GM18861 (cell line): ENCODE results near the gene RPUSD1.
"Not testable (repeated sequence)": the region's sequence is repeated elsewhere in the genome, so short reads cannot be mapped to it uniquely, and the experiment has no call there.

ENCODE experiments used
- ATAC-seq: cut with Tn5 transposase; IDR thresholded peaks from one replicate; pipeline ENCODE4 v1.9.1; 2021; ENCODE audit not compliant: unreplicated experiment

The RPUSD1 gene, protein sequence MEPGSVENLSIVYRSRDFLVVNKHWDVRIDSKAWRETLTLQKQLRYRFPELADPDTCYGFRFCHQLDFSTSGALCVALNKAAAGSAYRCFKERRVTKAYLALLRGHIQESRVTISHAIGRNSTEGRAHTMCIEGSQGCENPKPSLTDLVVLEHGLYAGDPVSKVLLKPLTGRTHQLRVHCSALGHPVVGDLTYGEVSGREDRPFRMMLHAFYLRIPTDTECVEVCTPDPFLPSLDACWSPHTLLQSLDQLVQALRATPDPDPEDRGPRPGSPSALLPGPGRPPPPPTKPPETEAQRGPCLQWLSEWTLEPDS

GRCh38 chr16:787978-788398 is at the start of gene RPUSD1:
Gene RPUSD1, minus strand, starts transcription at chr16:788381. Its CDS starts 644 bp downstream, at chr16:787737.
- ATAC-seq, result no peak

DNA sequence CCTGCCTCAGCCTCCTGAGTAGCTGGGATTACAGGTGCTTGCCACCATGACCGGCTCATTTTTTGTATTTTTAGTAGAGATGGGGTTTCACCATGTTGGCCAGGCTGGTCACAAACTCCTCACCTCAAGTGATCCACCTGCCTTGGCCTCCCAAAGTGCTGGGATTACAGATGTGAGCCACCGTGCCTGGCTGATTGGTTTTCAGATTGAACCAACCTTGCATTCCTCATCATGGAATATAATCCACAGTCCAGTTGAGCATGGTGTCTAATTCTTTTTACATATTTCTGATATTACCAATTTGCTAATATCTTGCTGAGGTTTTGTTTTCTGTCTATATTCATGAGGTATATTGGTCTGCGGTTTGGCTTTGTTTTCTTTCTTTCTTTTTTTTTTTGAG is 48.6 kb upstream of the RPUSD1 start:
- not testable (repeated sequence) for ATAC-seq

- no peak for ATAC-seq
Observed at GRCh38 chr16:836221-836620, 48.0 kb upstream of the RPUSD1 start.

GRCh38 chr16:835373-835772 is 47.2 kb upstream of the RPUSD1 start:
- ATAC-seq, result no peak

DNA sequence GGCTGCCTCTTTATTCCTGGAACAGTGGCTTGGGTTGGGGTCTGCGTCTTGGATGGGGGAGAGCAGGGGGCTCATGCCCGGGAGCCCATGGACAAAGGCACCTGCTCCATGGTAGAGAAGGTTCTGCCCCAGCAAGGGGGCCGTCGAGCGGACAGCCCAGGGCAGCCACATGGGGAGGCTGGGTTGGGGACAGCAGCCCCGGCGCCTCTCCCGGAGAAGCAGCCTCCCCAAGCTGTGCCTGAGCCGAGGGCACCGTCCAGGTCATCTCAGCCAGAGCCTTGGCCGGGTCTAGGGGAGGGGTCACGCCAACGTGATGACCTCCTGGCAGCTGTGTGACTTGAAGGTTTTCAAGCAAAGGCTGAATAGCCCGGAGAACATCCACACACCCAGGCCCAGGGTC is 45.2 kb upstream of the RPUSD1 start:
- ATAC-seq, result no peak

DNA sequence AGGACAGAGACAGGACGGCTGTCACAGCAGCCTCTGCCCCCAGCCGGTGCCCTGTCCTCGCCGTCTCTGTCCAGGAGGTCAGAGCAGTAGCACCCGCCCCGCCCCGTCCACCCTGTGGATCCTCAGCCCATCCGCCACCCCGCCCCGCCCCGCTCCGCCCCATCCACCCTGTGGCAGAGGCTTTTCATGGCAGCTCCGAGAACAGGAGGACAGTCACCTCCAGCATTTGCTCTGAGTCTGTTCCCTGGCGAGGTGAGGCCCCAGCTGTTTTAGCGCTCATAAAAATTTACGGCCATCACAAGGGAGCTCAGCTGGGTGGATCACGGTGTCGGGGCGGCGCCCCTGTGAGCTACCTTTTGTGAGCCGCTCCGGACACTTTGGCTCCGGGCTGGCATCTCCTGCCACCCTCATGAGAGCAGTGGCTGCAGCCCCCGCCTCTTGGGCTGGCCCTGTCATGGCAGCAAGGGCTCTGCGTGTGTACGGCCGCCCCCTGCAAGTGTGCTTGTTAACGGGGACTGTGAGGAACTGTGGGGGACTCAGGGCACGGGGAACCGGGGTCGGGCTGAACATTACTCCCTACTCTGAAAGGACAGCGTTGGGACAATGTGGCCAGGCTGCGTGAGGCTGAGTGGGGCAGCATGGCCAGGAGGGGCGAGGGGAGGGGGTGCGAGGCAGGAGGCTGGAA is 44.6 kb upstream of the RPUSD1 start:
- no peak for ATAC-seq

- no peak for ATAC-seq
Observed at GRCh38 chr16:831571-832413, 43.6 kb upstream of the RPUSD1 start.

GRCh38 chr16:830871-831570 is 42.8 kb upstream of the RPUSD1 start:
- no peak for ATAC-seq

GRCh38 chr16:830107-830870 is 42.1 kb upstream of the RPUSD1 start:
- ATAC-seq, result no peak

- ATAC-seq, result no peak
Observed at GRCh38 chr16:828891-829290, 40.7 kb upstream of the RPUSD1 start.

- no peak for ATAC-seq
Observed at GRCh38 chr16:827513-827912, 39.3 kb upstream of the RPUSD1 start.

DNA sequence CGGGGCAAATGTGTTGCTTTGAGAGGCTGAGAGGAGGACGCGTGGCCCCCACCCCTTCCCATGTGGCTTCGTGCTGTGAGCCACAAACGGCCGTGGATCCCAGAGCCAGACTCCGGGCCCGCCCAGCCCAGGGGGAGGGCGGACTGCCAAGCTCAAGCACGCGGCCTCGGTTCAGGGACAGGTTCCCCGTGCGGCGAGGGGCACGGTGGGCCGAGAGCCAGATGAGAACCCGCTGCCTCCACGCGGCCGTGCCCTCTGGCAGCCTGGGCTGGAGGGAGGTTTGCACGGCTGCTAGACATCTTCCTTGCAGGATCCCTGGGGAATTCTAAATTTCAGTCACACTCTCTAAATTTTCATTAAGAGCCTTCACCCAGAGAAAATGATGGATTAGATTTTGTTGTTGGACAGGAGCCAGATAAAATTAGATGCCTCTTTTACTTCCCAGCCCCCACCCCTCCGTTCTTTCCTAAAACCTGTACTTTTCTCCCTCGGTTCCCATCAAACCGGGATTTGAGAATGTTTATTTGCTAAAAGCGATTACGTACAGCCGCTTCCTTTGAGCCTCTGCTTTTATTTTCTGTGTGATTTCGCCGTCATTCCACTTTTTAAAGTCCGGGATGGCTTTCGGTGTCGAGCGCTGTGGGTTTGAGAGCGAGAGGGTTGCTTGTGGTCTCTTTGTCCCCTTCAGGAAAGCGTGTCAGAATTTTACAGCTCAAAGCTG is 37.3 kb upstream of the RPUSD1 start:
- ATAC-seq, result no peak

GRCh38 chr16:824601-825000 is 36.4 kb upstream of the RPUSD1 start:
- no peak for ATAC-seq

- no peak for ATAC-seq
Observed at GRCh38 chr16:824194-824593, 36.0 kb upstream of the RPUSD1 start.

- no peak for ATAC-seq
Observed at GRCh38 chr16:822909-823297, 34.7 kb upstream of the RPUSD1 start.

DNA sequence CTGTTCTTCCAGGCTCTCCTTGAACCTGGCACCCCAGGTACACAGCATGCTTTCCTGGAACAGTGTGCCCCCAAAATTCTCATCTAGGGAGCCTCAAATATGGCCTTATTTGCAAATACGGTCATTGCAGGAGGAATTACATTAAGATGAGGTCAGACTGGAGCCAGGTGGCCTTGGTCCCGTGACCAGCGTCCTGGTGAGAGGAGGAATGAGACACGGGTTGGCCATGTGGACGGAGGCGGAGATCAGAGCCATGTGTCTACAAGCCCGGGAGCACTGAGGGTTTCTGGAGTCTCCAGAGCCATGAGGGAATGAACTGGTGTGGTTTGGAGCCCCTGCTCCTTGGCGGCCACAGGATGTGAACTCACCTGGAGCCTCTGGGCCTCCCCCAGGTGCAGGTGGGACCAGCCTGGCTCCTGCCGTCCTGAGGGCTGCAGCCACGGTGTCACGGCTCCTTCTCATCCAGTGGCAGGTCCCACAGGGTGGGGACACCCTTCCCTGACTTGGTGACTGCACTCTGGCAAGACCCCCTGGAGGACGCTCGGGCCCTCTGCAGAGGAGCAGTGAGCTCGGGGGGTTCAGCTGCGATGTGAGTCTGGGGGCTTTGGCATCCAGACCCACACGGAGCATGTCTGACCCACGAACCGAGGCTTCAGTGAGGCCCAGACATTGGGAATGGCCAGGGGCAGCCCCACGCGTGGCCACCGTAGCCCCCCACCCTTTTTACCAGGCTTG is 34.2 kb upstream of the RPUSD1 start:
- ATAC-seq, result no peak

GRCh38 chr16:821751-822150 is 33.6 kb upstream of the RPUSD1 start:
- no peak for ATAC-seq

GRCh38 chr16:820748-821147 is 32.6 kb upstream of the RPUSD1 start:
- ATAC-seq, result no peak

DNA sequence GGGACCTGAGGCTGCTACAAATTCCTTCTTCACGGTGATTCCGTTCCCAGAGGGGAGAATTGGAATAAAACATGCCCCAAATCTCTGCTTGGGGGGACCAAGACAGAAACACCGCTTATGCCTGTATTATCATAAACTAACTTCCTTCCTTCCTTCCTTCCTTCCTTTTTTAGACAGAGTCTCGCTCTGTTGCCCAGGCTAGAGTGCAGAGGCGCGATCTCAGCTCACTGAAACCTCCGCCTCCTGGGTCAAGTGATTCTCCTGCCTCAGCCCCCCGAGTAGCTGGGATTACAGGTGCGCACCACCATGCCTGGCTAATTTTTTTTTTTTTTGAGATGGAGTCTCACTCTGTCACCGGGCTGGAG is 31.8 kb upstream of the RPUSD1 start:
- not testable (repeated sequence) for ATAC-seq
